HG03558 (cell line): ENCODE measurements around the gene NFRKB.
"Not testable (repeated sequence)": the region's sequence is repeated elsewhere in the genome, so short reads cannot be mapped to it uniquely, and the experiment has no call there.

Experiments used
- ATAC-seq: cut with Tn5 transposase; IDR thresholded peaks from one replicate; pipeline ENCODE4 v1.9.1; 2021; ENCODE audit warnings: moderate number of reproducible peaks; ENCODE audit not compliant: unreplicated experiment; ENCODE audit errors: extremely low read depth

The NFRKB gene

GRCh38 chr11:129894278-129895125 lies 876 bp downstream of the NFRKB start:
- peak; percentile 5 for ATAC-seq

DNA sequence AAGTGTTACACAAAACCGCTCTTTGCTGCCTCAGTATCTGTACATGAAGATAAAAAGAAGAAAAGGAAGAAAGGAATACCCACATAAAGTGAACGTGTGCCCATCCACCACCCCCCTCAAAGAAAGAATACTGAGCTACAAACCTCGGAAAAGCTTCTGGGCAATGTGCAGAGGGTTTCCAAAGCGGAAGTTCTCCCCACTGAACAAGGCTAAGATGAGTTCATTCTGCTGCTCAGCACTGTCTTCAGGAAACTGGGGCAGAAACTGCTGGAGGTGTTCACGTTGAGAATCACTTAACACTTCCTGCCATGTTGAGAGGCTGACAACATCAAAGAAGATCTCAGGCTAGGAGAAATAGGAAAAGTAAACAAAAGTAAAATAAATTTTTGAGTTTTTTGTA lies 6.9 kb downstream of the NFRKB start:
- no peak for ATAC-seq

- ATAC-seq, result no peak
These were observed 10.0 kb downstream of the NFRKB start for GRCh38 chr11:129885381-129885780.

- no peak for ATAC-seq
These were observed 10.8 kb downstream of the NFRKB start for GRCh38 chr11:129884581-129884980.

DNA sequence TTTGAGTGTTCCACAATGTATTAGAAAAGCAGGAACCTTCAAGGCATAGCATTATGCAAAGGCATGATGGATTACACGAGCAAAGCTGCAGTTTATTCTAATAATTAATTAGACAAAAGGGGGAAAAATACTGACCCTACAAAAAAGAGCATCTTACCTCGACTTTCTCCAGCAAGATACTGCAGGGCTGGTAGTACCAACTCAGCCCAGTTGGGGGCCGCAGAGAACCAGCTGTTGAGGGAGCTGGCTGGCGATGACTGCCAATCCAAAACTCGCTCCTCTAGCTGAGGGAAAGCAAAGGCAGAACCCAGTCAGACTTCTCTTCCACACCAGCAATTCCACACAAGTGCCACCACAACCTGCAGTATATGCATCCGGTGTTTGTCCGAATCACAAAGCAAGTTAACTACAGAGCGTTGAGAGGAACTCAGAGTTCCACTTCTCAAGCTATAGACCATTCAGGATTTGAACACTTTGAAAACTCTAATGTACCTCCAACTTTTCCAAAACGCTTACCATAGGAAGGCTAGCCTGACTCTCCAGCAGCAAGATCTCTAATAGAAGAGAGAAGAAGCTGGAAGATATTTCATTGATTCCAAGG lies 13.7 kb downstream of the NFRKB start:
- no peak for ATAC-seq

DNA sequence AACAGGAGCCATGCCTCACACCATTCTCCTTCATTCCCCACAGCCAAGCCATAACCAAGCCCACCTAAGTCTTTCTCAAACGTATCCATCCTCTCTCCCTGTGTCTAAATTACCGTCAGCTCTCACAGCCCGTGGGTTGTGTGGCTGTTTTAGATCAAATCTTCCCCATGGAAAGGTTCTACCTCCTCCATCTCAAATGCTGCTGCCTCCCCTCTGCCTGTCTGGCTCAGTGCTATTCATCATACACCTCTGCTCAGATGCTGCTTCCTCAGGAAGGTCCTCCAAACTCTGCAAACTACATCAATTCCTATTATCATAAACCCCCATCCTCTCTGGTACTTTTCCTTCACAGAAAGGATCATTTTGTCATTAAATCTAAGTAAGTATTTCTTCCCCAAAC lies 15.1 kb downstream of the NFRKB start:
- ATAC-seq, result no peak

- no peak for ATAC-seq
These were observed 23.5 kb downstream of the NFRKB start for GRCh38 chr11:129871914-129872313.

DNA sequence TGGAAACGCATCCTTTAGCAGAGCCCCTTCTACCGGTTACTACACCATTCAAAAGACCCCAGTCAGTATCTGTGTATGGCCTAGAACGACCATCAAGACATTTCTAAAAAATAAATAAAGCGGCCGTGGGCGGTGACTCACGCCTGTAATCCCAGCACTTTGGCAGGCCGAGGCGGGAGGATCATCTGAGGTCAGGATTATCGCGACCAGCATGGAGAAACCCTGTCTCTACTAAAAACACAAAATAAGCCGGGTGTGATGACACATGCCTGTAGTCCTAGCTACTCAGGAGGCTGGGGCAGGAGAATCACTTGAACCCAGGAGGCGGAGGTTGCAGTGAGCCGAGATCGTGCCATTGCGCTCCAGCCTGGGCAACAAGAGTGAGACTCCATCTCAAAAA lies 26.8 kb downstream of the NFRKB start:
- not testable (repeated sequence) for ATAC-seq

DNA sequence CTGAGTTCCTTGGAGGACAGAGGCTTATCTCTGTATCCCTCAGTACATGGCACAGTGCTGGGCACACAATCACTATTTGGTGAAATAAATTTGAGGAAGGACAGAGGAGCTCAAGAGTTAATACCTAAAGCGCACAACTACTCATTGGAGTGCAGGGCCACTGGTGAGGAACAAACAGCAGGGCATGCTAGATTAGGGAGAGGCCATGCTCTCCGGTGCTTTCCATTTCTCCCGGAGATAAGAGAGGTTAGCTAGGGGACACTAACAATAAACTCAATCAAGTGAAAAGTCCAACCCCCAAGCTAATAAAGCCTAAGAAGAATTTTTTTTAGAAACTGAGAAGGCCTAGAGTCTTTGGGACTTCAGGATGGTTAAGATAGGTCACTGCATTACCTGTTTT lies 29.1 kb downstream of the NFRKB start:
- no peak for ATAC-seq

- no peak for ATAC-seq
These were observed 29.7 kb downstream of the NFRKB start for GRCh38 chr11:129865701-129866100.

- ATAC-seq, result no peak
These were observed 30.6 kb downstream of the NFRKB start for GRCh38 chr11:129864811-129865210.

DNA sequence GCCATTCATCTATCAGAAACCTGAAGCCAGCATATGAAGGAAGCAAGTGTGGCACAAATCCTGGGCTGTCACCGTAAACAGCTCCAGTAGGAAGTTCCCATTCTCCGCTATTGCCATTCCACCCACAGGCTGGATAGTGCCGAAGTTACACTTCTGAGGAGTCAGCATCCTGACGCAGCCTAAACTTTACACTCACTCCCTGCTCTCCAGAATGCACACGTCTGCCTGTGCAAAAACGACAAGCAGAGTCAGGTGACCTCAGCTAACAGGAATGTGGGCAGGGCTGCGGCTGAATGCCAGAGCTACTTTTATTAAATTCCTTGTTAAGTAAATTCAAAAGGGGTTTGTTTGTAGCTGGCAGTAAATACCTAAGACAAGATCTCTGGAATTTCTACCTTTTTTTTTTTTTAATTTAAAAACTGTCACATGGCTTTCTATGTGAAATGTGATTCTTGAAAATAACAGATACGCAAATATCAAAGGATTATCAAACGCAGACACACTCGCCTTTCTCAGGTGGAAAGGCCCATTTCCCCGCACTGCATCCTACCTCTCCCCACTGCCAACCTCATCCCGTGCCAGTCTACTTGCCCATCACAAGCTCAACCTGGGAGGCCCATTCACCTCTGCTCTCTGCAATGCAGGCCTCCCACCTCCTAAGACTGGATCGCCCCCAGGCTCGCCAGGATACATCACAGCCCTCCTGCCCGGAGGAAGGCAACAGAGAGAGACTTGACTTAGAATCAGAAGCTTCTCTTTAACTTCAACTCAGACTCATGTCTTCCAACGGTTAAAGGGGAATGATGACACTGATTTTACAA lies 33.5 kb downstream of the NFRKB start:
- no peak for ATAC-seq

GRCh38 chr11:129856036-129856435 lies 39.3 kb downstream of the NFRKB start:
- no peak for ATAC-seq

DNA sequence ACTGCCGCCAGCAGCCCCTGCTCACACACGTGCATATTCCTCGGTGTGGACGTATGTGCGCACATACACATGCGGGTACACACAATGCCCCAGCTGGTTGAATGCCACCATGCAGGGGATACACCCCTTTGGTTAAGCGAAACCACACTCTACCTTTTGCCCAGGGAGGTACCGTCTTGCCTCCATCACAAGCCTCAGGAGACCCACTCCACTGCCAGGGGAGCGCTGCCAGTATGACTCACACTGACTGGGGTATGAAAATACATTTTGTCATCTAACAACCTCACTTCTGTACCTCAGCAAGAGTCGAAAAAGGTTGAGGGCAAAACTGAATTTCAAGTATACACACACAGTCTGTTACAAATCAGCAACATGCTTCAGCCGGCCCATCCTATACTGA lies 40.3 kb downstream of the NFRKB start:
- ATAC-seq, result no peak

DNA sequence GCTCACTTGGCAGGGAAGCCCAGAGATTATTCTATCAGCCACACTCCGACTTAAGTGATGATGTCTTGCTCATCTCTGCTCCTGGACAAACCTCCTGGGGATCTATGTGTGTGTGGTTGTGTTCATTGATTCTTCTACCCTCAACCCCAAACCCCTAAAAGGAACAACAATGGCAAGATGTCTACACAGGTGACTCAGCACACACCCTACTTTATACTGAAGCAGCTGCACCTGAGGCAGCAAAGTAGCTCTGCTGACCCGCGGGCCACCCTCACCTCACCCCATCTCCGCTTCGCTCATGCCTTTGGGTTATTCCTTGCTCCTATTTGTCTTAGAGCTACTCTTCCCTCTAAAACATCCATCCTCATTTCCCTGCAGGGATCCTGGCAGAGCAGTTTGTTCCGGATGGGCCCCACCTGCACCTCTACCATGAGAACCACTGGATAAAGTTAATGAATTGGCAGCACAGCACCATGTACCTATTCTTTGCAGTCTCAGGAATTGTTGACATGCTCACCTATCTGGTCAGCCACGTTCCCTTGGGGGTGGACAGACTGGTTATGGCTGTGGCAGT lies 41.1 kb downstream of the NFRKB start:
- no peak for ATAC-seq

DNA sequence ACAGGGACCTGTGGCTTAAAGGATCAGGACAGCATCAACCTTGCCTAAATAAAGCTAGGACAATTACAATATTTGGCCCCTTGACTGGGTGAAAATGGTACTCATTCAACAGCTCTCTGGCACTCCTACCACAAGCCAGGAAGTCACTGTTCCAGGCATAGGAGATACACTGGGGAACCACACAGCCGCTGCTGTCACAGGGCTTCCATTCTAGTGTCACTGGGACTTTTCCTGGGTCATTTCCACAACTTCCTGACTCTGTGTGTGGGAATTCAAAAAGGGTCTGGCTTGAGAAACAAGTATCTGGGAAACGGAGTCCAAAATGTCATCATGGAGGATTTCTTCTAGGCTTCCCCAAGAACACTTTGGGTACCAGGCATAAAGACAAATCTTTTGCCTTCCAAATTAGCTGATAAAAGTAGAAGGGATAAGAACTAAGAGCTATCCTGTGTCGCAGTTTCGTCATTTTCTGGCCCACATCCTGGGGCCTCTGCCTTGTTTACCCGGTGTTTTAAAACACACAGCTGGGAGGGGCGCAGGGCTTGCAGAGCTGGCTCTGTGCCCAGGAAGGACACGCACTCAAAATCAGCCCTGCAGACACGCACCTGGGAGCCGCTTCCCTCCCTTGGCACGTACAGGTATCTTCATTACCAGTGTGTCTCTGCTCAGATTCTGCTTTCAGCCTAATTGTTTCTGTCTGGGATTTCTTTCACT lies 41.7 kb downstream of the NFRKB start:
- ATAC-seq, result no peak

GRCh38 chr11:129852125-129852740 lies 43.1 kb downstream of the NFRKB start:
- no peak for ATAC-seq

GRCh38 chr11:129849447-129850130 lies 45.8 kb downstream of the NFRKB start:
- ATAC-seq, result no peak

DNA sequence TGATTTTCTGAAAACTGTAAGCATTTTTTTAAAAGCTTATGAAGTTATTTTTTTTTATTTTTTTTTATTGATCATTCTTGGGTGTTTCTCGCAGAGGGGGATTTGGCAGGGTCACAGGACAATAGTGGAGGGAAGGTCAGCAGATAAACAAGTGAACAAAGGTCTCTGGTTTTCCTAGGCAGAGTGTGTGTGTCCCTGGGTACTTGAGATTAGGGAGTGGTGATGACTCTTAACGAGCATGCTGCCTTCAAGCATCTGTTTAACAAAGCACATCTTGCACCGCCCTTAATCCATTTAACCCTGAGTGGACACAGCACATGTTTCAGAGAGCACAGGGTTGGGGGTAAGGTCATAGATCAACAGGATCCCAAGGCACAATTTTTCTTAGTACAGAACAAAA lies 48.0 kb downstream of the NFRKB start:
- not testable (repeated sequence) for ATAC-seq
